Upper lobe of left lung (tissue), 4 donors: ENCODE measurements around the gene MMS22L.

Source experiments
- CTCF ChIP-seq, 6 experiments: fragments of 450-650 bp in 4 of 6; fragments of 200-600 bp in 2 of 6; sonication (generic) in 2 of 6; IDR thresholded peaks; one replicate each; pipeline ENCODE4 v1.5.1; 2016 to 2019; ENCODE audit warnings: antibody characterized with exemption in 6 of 6
- POLR2A ChIP-seq, 4 donors: fragments of 450-650 bp; IDR thresholded peaks; one replicate each; pipeline ENCODE4 v1.5.1; 2016 to 2017; ENCODE audit warnings: antibody characterized with exemption in 4 of 4, mild to moderate bottlenecking in 2 of 4

- TF ChIP-seq CTCF (IDR thresholded peaks at IDR 0.05) = no peak
- TF ChIP-seq POLR2A (IDR thresholded peaks at IDR 0.05) = no peak
Measured at GRCh38 chr6:97207383-97207782, 75.6 kb downstream of the MMS22L start.
